HG02623 (cell line): ENCODE measurements around the gene CELSR2.
A peak's percentile ranks its signal among the peaks of the same experiment; 100 is the strongest.
"Not testable (repeated sequence)": the region's sequence is repeated elsewhere in the genome, so short reads cannot be mapped to it uniquely, and the experiment has no call there.

ENCODE experiments used
- ATAC-seq: cut with Tn5 transposase; IDR thresholded peaks from one replicate; pipeline ENCODE4 v1.9.1; 2021; ENCODE audit warnings: moderate library complexity; ENCODE audit not compliant: unreplicated experiment

Gene CELSR2

DNA sequence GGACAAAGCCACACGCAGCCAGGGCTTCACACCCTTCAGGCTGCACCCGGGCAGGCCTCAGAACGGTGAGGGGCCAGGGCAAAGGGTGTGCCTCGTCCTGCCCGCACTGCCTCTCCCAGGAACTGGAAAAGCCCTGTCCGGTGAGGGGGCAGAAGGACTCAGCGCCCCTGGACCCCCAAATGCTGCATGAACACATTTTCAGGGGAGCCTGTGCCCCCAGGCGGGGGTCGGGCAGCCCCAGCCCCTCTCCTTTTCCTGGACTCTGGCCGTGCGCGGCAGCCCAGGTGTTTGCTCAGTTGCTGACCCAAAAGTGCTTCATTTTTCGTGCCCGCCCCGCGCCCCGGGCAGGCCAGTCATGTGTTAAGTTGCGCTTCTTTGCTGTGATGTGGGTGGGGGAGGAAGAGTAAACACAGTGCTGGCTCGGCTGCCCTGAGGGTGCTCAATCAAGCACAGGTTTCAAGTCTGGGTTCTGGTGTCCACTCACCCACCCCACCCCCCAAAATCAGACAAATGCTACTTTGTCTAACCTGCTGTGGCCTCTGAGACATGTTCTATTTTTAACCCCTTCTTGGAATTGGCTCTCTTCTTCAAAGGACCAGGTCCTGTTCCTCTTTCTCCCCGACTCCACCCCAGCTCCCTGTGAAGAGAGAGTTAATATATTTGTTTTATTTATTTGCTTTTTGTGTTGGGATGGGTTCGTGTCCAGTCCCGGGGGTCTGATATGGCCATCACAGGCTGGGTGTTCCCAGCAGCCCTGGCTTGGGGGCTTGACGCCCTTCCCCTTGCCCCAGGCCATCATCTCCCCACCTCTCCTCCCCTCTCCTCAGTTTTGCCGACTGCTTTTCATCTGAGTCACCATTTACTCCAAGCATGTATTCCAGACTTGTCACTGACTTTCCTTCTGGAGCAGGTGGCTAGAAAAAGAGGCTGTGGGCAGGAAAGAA lies 25.5 kb downstream of the CELSR2 start:
- ATAC-seq = no peak

- ATAC-seq = no peak
Measured at GRCh38 chr1:109275706-109276345, 26.5 kb downstream of the CELSR2 start.

- ATAC-seq = no peak
Measured at GRCh38 chr1:109277434-109278204, 28.3 kb downstream of the CELSR2 start.

DNA sequence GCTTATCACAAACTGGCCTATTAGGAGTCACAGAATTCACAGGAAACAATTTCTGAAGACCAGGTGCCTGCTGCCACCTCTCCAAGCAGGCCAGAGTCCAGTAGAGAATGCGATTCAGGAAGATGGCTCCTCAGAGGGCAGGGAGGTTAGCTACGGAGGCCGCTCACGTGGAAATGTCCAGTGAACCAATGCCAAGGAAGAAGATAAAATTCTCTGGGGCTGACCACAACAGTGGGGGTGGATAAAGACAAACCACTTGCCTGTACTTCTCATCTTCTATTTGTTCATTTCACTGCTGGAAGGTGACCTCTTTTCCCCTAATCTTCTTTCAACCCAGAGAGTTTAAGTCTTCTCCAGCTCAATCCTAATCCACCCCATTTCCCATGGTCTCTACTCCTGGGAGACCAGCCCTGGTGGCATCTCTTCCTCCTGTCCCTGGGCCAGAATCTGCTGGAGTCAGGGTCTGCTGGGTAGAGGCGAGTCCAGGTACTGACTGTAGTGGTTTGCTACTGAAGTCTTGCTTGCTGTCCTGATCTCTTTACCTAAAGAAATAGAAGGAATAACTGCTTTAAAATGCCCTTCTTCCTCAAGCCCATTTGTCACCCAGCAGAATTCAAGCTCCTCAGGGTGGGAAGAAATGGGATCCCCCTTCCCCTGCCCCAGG lies 30.4 kb downstream of the CELSR2 start:
- ATAC-seq = no peak

DNA sequence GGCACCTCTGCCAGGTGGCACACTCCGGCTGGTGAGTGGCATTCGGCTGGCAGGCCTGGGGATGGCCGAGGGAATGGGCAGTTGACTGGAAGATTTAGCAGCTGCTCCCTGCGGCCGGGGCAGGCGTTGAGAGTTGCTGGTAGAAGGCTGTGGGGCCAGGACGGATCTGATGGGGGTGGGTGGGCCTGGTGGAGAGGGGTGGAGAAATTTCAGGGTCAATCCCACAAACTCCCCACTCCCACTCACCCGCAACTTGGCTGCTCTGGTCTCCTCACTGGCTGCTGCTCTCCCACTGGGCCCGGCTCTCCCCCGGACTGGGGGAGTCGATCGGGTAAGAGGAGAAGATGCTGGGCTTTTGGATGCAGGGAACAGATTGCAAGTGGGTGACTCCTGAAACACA lies 31.5 kb downstream of the CELSR2 start:
- no peak for ATAC-seq

DNA sequence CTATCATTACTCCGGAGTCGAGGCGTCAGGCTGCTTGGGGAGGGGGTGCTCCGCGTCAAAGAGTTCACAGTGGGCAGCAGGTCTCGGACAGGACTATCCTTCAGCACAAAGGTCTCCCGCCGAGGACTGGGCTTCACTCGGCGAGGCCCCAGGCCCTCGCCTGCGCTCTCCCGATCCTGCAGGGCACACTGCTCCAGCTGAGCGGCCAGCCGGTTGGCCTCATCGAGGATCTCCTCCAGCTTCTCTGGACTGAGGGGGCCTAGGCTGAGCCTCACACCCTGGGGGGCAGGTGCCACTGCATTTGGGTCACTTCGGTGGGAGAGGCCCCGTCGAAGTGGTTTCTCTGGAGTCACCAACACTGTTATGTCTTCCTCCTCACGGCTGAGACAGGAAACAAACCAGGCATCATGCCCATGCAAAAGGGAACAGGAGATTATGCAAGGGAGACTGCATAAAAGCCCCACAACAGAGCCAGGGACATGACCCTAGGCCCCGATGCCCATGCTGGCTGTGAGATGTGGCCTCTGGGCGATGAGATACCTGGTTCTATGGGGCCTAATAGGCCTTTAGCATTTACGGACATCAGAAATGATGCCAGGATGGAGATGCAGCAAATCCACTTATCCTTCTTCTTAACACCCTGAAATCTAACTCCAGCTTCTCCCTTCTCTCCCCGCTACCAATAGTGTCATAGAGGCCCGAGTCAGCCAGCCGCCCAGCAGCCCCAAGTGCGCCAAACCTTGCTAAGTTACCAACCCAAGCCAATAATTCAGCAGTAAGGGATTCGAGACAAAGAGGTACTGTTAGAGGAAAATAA lies 32.5 kb downstream of the CELSR2 start:
- no peak for ATAC-seq

DNA sequence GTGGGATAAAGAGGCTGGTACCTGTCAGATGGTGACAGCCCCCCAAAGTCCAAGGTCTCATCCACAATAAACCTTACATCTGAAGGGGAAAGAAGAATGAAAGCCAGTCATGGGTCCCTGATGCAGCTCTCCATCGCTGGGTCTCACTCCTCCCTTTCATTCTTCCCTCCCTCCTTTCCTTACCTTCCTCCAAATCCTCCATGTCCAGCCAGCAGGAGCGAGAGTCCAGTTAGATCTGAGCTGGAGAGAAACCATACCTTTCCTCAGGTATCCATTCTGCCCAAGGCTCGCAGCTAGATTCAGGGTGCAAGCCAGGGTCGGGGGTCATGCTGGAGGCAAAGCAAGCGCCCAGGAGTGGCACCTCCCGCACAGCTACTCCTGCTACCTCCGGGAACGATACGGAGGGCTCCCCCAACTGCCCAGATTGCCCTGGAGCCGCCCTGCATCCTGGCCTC lies 33.2 kb downstream of the CELSR2 start:
- no peak for ATAC-seq

GRCh38 chr1:109282952-109283747 lies 33.8 kb downstream of the CELSR2 start, which contains the start of gene PSRC1:
TSS of gene PSRC1 (minus strand) at chr1:109283145.
- peak; percentile 96 for ATAC-seq

DNA sequence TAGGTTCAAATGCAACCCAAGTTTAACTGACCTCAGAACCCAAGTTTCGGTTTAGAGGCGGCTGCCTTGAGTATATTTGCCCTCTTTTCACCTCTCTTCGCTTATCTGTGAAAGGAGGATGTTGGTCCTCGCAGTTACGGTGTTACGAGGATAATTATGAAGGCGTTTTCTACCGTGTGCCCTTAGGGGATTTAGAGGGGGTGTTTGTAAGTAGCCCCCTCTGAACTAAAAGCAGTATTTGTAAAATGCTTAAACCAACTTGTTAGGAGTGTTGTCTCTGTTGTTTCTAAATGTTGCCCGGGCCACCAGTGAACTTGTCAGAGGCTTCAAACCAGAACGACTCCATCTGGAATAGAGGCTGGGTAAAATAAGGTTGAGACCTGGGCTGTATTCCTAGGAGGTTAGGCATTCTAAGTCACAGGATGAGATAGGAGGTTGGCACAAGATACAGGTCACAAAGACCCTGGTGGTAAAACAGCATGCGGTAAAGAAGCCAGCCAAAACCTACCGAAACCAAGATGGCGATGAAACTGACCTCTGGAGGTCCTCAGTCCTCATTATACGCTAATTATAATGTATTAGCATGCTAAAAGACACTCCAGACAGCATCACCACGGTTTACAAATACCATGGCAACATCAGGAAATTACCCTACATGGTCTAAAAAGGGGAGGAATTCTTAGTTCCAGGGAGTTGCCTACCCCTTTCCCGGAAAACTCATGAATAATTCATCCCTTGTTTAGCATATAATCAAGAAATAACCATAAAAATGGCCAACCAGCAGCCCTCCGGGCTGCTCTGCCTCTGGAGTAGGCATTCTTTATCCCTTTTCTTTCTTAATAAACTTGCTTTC lies 34.6 kb downstream of the CELSR2 start:
- ATAC-seq = peak; percentile 2

GRCh38 chr1:109286762-109287161 lies 37.4 kb downstream of the CELSR2 start:
- not testable (repeated sequence) for ATAC-seq

DNA sequence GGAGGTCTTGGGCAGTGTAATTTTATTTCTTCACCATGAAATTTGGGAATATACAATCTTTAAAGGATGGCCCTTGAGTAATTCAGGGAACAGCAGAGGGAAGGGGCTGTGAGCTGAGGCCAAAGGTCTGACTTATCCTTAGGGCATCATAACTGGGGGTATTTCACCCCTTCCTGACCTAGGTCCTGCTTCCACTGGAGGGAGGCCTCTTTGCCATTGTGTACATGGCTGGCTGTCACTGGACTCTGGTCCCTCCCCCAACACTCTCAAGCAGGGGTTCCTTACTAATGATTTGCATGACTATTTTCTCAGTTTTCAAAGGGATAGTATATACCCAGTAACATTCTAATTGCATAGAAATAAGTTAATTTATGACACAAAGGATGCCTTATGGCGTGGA lies 40.8 kb downstream of the CELSR2 start:
- no peak for ATAC-seq

GRCh38 chr1:109290998-109291397 lies 41.7 kb downstream of the CELSR2 start:
- ATAC-seq = no peak

GRCh38 chr1:109292364-109292763 lies 43.0 kb downstream of the CELSR2 start:
- no peak for ATAC-seq

DNA sequence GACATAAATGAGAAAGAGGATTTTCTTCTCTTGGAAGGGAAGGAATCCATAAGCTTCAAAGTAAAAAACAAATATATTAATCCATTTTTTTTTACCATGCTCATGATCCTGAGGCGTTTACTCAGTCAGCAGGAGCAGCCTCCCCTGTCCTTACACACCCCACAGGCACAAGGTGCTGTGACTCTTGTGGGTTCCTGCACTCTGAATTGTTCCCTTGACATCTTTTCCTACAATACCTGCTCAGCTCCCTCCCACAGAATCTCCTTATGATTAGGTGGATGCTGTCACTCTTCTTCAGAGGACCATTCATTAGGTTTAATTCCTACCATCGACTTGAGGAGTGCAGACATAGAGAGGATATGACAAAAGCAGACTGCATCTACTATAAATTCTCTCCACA lies 43.7 kb downstream of the CELSR2 start:
- ATAC-seq = no peak

DNA sequence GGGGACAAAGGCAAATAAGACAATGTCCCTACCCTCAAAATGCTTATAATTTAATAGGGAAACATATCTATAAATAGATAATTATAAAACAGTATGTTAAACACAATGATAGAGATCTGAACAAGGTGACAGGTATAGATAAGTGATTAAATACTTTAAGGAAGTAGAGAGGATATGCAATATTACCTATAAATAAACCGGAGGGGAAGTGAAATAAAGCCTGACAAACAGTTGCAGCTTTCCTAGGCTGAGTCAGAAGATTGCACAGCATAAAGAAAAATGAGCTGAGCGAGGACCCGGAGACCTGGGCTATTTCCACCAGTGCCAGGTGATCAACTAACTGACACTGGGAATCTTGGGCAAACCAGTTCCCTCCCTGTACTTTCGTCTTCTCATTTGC lies 45.1 kb downstream of the CELSR2 start:
- ATAC-seq = no peak

GRCh38 chr1:109295712-109296415 lies 46.5 kb downstream of the CELSR2 start:
- no peak for ATAC-seq

GRCh38 chr1:109296782-109297181 lies 47.4 kb downstream of the CELSR2 start:
- ATAC-seq = no peak
